ENCODE measurements around the gene TCF23.

TCF23 gene

DNA sequence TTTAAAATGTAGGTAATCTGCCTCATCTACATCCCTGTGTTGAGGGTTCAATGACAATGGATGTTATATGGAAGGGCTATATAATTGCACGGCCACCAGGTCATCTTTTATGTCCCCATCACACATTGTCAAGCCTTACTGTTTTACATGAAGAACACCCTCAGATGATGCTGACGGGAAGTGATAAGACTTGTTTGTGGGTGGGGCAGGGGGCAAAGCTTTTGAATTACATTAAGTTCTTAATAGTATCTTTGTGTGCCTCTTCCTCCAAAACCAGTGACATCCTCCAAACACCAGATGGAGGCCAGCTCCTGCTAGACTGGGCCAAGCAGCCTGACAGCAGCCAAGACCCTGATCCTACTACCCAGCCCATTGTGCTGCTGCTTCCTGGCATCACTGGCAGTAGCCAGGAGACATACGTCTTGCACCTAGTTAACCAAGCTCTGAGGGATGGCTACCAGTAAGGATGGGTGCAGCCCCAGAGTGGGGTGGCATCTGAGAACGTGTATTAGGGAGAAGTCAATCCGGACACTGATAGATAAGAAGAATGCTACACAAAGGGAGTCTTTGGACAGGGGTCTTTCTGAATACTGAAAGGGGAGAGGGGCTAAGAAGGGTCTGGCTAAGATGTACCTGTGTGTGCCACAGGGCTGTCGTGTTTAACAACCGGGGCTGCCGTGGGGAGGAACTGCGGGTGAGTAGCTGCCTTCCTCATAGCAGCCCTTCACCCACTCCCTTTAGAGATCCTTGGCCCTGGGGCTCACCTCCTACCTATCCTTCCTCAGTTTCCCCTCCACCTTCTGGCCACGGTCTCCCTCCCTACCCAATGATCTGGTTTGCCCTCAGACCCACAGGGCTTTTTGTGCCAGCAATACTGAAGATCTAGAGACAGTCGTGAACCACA lies 19.9 kb upstream of the TCF23 start:
- DNase-seq: no peak

DNA sequence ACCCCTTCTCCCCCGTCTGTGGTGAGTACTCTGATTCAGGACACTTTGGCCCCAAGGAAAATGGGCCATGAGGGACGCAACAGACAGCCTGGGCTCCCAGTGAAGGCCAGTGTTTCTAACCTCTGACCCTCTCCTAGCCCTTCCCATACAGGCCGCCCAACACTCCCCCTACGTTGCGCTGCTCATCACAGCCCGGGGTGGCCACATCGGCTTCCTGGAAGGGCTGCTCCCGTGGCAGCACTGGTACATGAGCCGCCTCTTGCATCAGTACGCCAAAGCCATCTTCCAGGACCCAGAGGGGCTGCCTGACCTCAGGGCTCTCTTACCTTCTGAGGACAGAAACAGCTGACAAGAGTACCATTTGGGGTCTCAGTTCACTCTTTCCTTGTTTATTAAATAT lies 18.4 kb upstream of the TCF23 start:
- DNase-seq: no peak

DNA sequence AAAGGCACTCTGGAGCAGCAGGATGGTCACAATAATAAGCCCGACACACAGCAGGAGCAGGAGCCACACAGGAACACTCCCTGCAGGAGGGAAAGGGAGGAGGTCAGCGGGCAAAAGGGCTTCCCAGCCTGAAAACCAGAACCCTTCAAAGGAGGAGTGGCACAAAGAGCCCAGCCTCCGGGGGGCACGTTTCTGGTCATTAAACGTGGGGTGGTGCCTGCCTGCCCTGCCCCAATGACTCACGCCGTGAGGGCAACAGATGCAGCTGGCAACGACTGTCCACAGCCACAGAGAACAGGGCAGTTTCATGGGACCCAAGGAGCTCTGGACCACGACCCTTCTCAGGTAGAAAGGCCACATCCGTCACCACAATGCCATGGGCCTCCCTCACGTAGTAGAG lies 17.4 kb upstream of the TCF23 start:
- no peak for DNase-seq

DNA sequence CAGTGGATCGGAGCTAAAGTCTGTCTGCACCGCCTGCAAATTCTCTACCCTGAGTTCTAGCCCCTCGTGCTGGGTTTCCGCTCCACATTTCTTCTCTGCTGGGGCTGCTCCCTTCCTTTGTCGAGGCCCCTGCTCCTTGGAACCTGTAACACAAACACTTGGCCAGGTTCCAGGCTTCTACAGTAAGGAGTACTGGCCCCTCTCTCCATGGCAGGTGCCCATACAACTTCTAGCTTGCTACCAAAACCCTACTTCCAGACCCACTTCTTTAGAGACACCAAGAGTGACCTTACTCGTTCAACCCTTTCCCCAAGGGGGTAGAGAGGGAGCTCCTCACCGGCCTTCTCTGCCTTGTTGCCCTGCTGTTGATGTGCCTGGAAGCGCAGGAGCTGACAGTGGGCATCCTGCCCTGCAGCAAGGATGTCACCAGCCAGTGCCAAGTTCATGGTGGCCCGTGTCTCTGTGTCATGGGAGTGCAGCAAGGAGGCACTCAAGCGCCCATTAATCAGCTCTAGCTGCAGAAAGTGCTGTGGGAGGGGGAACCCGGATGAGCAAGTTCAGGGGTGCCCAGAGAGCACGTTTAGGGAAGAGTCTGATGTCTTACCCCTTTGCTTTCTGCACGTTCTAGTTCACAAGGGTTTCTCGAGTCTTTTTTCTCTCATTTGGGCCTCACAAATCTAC lies 15.5 kb upstream of the TCF23 start:
- no peak for DNase-seq

DNA sequence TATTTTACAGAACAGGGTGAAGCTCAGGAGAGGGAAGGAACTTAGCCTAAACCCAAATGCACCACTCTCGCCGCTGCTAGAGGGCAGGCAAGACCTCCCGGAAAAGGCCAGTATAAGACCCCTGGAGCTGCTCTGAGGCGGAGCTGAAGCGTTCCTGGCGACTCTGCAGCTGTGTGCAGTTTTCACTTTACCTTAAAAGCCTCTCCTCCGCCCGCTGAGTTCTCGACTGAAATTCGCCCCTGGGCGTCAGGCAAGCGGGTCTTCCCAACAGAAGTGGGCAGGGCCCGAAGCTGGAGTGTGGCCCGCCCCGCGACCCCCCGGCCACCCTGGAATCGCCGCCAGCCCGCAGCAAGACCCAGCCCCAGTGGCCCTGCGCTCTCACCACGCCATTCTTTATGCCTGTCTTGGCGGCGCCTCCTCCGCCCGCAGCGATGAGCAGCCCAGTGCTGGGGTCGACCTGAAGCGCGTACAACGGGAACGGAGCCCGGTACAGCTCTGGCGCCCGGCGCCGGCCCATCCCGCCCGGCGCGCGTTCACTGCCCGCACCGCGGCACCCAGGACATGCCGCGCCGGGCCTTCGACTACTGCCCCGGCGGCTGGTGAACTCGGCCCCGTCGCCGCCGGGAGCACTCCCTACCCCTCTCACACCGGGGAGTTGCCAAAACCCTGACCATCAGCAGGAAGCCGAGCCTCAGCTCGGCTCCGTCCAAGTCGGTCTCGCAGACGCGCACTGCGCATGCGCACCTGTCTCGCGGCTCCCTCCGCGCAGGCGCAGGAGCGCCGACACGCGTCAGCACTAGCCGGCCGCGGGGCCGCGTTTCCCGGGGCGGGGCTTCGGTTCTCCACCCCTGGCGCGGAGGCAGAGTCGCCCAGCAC lies 14.7 kb upstream of the TCF23 start, which contains the start of gene PREB:
Gene PREB, minus strand, starts transcription at position 732 of the 876 bp plus-strand sequence. Its CDS starts 215 bp downstream, at position 517.
- DNase-seq: peak; percentile 98

DNA sequence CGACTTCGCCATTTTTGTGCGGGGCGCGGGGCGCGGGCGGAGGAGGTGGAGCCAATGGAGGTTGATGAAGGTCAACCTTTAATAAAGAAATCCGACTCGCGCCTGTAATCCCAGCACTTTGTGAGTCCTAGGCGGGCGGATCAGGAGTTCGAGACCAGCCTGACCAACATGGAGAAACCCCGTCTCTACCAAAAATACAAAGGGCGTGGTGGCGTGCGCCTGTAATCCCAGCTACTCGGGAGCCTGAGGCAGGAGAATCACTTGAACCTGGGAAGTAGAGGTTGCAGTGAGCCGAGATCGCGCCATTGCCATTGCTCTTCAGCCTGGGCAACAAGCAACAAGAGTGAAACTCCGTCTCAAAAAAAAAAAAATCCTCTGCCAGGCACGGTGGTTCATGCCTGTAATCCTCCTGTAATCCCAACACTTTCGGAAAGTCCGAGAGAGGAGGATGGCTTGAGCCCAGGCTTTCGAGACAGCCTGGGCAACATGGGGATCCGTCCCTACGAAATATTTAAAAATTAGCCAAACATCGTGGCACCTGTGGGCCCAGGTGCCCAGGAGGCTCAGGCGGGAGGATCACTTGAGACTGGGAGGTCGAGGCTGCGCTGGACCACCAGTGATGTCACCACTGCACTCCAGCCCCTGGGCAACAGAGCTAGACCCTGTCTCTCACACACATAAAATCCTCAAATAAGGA lies 13.9 kb upstream of the TCF23 start:
- no peak for DNase-seq

DNA sequence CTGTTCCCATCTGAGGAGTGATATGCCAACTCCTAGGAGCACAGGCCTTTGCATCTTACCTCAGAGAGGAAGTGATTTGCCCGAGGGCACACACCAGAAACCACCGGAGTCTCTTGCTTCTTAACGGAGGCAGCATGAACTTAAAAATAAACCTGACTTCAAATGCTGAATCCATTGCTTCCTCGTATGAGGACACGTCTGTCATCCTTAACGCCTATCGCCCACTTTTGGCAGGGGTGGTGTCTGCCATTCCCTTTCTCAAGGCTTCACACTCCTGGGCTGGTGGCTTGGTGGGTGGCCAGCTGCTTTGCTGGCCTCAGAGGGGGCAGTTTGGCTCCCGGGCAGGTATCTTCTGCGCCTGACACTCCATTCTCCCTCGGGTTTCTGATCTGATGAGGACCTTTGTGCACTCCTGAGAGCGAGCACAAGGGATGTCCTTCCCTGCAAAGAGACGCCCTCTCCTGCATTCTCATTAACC lies 13.3 kb upstream of the TCF23 start:
- DNase-seq: no peak

DNA sequence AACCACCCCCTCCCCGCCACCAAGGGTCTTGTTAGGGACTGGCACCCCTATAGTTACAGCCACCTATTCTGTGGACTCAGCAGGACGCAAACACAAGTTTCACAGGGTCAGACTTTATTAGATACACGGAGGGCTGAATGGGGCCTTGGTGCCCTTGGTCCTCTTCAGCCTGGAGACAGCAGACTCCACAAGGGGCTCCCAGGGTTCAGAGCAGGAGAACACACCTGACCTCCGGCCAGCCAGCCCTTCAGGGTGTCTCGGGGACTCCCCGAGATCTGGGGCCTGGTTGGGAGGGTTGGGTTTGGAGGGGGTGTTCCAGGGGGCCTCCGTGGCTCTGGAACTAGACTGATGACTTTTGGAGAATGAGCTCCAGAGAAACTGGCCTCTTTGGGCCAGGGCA lies 12.1 kb upstream of the TCF23 start:
- no peak for DNase-seq

DNA sequence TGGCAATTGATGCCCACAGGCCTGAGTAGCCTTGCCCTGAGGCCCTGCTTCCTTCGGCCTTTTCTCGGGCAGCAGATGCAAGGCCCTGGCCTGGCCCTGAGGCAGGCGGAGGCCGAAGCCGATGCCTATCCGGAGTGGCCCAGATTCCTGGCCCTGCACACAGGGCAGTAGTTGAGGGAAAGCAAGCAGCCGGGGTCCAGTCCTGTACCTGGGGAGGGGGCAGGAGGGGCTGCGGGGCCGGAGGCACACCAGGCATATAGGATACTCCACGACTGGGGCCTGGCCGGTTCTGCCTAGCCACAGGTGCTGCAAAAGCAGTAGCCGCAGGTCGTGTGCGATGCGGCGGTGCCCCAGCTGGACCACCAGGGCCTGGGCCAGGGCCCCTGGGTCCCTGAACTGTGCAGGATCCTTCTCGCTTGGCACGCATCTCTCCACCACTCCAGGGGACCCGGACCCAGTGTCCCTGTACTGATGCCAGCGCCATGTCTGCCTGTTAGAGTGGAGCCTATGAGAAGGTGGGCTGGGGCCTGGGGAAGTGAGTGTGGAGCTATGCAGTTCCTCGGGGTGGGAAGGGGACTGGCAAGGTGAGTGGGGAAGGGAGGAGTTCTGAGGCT lies 11.4 kb upstream of the TCF23 start:
- no peak for DNase-seq

DNA sequence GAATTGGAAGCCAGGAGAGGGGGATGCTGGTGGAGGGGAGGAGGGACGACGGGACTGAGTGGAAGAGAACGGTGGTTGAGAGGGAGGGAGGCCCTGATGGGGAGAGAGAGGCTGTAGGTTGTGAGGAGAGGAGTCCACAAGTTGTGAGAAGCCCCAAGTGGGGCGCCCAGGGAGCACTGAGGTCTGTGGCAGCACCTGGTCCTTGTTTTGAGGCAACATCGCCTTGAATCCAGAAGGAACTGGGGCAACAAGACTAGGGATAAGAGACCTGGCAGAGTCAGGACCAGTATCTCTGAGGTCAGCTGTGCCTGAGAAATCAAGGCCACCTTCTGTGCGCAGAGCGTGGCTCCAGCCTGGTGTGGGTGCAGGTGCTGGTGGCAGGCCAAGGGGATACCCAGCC lies 10.7 kb upstream of the TCF23 start:
- no peak for DNase-seq

DNA sequence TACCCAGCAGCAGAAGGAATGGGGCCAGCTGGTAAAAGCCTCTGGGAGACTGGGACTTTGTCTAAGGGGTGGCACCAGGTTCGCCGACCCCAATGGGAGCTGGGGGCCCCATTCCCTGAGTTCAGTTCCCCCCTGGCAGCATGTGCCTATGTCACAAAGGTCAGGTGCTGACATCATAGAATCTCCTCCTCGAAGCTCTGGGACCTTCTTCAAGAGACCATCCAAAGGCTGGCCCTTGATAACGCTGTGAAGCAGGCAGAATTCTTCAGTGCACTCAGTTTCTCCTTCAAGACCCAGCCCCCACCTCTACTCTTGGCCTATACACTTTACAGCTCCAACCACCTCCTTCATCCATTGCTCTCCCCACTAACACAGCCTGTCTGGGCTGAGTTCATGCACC lies 9.5 kb upstream of the TCF23 start, which contains the start of gene PRR30:
Gene PRR30, minus strand, starts transcription at position 101 of the 400 bp plus-strand sequence. CDS start 1,081 bp downstream, outside the sequence.
- DNase-seq: no peak

DNA sequence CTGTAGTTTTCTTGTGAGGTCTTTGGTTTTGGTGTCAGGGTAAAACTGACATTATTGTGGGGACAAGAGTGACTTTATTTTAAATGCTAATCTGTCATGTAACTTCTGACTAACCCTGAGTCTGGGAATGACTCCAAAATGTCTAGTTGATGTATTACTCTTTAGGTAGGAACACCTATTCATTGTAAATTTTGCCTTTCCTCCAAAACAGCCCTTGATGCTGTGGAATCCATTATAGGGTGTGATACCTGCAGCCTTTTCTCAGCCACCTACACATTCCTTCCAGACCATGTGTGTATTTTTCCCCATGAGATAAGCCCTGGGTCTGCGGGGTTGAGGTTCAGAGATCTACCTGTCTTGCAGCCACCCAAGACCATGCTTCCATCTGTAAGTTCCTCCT lies 5.5 kb upstream of the TCF23 start:
- no peak for DNase-seq

DNA sequence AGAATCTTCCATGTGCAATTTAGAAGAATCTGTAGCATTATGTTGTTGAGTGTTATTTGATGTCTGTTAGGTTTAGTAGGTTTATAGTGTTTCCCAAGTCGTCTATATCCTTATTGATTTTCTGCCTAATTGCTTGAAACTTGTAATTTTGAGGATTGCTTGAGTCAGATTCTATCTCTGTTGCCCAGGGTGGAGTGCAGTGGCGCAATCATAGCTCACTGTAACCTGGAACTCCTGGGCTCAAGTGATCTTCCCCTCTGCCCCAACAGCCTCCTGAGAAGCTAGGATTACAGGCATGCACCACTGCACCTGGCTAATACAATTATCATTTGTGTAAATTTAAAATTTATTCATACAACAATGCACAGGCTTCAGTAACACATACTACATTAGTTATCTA lies 3.1 kb upstream of the TCF23 start:
- DNase-seq: no peak

DNA sequence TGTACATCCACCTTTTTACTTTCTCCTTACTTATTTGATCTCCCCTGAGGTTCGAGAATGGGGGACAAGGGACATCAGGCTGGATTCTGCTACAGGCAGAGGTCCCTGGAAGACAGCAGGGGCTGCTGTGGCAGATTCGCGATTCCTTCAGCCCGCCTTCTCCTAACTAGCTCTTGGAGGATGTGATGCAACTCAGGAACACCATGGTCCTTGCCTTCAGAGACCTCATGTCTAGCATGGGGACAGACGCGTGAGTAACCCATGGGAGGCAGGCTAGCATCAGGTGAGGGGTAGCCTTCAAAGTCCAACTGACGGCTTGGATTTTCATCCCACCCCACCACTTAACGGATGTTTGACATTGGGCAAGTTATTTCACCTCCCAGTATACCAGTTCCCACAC lies 869 bp upstream of the TCF23 start:
- DNase-seq: no peak

DNA sequence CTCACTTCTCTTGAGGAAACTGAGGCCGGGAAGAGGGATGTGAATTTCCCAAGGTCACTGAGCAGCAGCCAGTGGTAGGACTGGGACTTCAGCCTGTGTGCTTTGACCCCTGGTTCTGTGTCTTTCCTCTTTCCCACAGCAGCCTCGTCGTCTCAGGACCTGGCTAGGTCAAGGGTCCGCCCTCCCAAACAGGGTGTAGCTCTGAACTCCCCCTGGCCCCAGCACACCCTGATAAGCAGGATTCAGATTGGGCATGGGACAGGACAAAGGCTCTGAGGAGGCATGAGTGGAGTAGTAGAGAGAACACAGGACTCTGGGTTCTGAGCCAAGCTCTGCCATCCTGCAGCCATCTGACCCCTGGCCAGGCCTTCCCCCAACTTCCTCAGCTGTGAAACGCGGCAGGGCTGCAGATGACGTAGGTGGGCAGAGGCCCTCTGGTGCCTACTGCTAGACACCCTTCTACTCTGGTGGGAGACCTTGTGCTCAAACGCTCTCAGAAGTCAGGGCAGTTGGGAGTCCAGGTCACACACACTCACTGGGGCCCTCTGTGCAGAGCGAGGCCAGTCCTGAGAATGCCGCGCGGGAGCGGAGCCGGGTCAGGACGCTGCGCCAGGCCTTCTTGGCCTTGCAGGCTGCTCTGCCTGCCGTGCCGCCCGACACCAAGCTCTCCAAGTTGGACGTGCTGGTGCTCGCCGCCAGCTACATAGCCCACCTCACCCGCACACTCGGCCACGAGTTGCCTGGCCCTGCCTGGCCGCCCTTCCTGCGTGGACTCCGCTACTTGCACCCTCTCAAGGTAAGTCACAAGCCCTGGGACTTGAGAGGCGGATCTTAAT lies 984 bp downstream of the TCF23 start:
- no peak for DNase-seq

DNA sequence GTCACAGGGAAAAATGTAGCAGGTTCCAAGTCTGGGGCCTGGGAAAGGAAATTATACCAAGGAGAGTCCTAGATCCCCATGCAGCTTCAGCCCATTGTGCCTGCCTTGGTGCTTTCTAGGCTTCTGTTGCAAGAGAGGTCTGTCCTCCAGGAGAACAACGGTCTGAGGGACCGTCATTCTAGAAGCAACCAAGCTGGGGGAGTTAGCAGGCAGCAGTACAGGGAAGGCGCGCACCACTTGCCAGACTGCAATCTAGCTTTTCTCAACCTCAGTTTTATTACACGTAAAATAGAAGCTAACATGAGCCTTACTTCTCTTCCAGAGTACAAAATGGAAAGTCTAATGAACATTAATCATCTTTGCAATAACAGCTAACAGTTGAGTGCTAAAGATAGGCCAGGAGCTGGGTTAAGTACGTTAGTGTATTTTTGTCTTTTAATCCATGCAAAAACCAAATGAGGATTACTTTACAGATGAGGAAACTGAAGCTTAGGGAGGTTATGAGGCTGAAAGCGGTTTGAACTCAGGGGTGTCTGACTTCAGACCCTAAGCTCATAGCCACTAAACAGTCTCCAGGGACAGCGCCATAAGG lies 1.9 kb downstream of the TCF23 start:
- DNase-seq: no peak

DNA sequence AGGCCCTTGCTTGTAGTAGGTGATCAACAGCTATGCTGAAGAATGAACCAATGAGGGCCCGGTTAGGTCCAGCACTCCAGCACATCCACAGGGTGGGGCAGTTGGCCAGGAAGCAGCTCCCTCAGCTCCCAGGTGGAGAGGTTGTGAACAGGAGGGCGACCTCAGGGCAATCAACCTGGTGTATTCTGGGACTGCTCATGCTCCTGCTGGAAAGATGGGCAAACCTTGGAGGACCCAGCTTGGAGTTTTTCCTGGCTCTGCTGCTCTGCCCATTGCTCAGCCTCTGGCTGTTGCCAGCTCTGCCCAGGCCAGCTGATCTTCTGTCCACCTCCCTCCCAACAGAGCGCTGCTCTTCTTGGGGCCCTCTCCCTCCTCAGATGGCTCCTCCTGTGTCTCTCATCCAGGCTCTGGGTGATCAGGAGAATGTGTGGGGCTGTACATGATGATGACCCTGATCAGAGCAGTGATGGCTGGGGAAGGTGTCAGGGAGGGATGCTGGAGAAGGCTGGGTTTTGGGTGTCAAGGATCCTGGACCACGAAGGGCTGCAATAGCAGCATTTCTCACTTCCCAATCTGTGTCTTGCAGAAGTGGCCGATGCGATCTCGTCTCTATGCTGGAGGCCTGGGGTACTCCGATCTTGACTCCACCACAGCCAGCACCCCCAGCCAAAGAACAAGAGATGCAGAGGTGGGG lies 3.4 kb downstream of the TCF23 start:
- no peak for DNase-seq

DNA sequence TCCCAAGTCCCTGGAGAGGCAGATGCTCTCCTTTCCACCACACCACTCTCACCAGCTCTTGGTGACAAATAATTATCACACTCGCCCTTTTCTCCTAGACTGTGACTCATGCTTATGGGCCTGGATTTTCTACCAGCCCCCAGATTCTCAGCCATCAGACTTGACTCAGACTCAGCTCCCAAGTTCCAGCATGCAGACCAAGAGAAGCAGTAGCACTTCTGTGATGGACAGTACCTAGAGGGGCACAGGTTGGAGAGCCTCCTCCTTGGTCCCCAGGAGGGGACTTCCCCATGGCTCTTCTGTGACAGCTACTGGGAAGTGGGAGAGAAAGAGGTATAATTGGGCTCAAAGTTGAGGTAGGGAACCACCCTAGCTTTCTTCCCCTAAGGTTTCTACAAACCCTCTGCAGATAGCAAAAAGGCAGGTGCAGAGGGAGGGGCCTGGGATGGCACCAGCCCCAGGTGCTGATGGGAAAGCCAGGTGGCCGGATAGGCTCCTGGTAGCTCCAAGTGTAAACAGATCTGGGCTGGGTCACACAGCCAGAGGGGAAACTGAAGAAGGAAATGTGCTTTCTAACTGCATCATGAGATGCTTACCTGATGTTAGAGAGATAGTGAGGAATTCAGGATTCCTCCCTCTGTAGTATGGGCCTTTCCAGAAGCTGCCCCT lies 4.1 kb downstream of the TCF23 start:
- no peak for DNase-seq

DNA sequence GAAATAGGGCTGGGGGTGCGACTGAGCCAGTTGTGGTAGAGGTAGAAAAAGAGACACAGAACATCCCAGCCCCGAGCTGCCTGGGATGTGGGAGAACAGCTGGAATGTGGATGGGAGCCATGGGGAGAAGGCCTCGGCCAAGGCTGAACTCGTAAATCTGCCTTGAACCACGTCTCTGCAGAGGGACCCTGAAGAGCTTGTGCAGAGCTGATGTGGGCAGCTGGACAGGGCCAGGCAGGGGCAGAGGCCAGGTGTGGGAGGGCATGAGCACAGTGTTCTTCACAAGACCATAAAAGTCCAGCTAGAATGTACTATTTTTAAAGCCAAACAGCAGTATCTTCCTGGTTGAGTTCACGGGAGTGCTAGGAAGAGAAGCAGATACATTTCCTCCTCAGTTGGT lies 5.7 kb downstream of the TCF23 start:
- no peak for DNase-seq

Measured in CD4-positive, alpha-beta T cell treated with Interleukin-21 for 1 hour (primary cell).